ENCODE results near the gene TAP1.

TAP1 gene

GRCh38 chr6:32830017-32830416, 23.5 kb downstream of the TAP1 start:
- Histone ChIP-seq H3K27ac (ENCODE audit: extremely low read depth, low read depth, low read length) (no peak overlapping the region), H3K9me3 (ENCODE audit: control insufficient read depth, insufficient read depth, low read depth, low read length) (no peaks in the 10 kb centered on the region), H3K4me1 (ENCODE audit: control insufficient read depth, insufficient read depth, low read length) (no peaks in the 10 kb centered on the region), H3K36me3 (ENCODE audit: control insufficient read depth in 2 of 2, insufficient read depth in 1 of 2, low read length in 2 of 2) (peaks cover 3 to 56% of the 10 kb centered on the region in 2 experiments; a peak in 2 of 3 replicates), H3K4me3 (ENCODE audit: low read depth, low read length) (no peak overlapping the region)
- POLR2A ChIA-PET: no interaction called here
- TF ChIP-seq ZFP69B (tag by site-specific recombination; IDR thresholded peaks at IDR 0.05) (no peak), ZIC2 (tag by site-specific recombination; IDR thresholded peaks at IDR 0.05) (no peak), ZNF555 (tag by site-specific recombination; conservative IDR thresholded peaks at IDR 0.05) (no peak), ZNF23 (tag by site-specific recombination; IDR thresholded peaks at IDR 0.05; ENCODE audit: borderline replicate concordance) (no peak), ZNF2 (tag by site-specific recombination; IDR thresholded peaks at IDR 0.05) (no peak), ZNF335 (tag by site-specific recombination; conservative IDR thresholded peaks at IDR 0.05) (no peak), YY1 (tag by site-specific recombination; IDR thresholded peaks at IDR 0.05) (no peak), ZBTB7A (tag by site-specific recombination; IDR thresholded peaks at IDR 0.05; ENCODE audit: low read depth) (no peak), ZBTB20 (tag by site-specific recombination; IDR thresholded peaks at IDR 0.05) (no peak), TCF7L2 (IDR thresholded peaks at IDR 0.05; ENCODE audit: borderline replicate concordance, low read depth, low read length) (no peak), GLIS2 (tag by site-specific recombination; IDR thresholded peaks at IDR 0.05) (no peak), KLF1 (tag by site-specific recombination; IDR thresholded peaks at IDR 0.05) (no peak), ZNF354C (tag by site-specific recombination; IDR thresholded peaks at IDR 0.05; ENCODE audit: borderline replicate concordance, low read depth) (no peak), ZNF670 (tag by site-specific recombination; IDR thresholded peaks at IDR 0.05; ENCODE audit: low read depth) (no peak)
- CTCF ChIA-PET: interaction anchor here (1.1 to 6.9 kb wide), 2 partner anchors 8 to 39 kb away, joined by 6 to 116 read pairs; partner anchors contain the start of gene TAP2

- peaks cover 3 to 51% of the 10 kb centered on the region in 2 experiments; a peak in 2 of 3 replicates for H3K36me3 ChIP-seq (ENCODE audit: control insufficient read depth in 2 of 2, insufficient read depth in 1 of 2, low read length in 2 of 2)
- ChIA-PET POLR2A (no interaction called here), CTCF (interaction anchor here (0.8 to 6.9 kb wide), 3 partner anchors 9 to 40 kb away, joined by 4 to 116 read pairs (median 6); partner anchors contain the start of gene TAP2)
Measured at GRCh38 chr6:32829495-32829894, 24.0 kb downstream of the TAP1 start.

DNA sequence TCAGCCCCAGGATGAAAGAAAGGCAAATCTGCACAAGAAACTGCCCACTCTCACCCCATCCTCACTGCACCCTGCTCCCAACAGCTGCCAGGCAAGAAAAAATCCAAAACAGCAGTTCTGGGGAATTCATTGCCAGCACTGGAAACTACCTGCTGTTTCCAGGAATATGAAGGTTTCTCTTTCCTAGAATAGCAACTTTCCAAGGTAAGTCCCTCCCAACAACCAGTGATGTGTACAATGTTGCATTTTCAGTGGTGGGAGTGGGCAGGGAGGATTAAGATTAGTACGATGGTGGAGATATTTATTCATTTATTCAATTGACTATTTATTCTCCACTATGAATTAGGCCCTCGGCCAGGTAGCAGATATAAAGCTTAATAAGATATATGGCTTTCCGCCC, 26.5 kb downstream of the TAP1 start:
- Histone ChIP-seq H3K9me3 (ENCODE audit: control insufficient read depth, insufficient read depth, low read depth, low read length) (no peaks in the 10 kb centered on the region), H3K4me1 (ENCODE audit: control insufficient read depth, insufficient read depth, low read length) (no peaks in the 10 kb centered on the region), H3K36me3 (ENCODE audit: control insufficient read depth in 2 of 2, insufficient read depth in 1 of 2, low read length in 2 of 2) (peaks cover 3 to 40% of the 10 kb centered on the region in 2 experiments; a peak in 2 of 3 replicates), H3K27ac (ENCODE audit: extremely low read depth, low read depth, low read length) (no peak overlapping the region), H3K4me3 (ENCODE audit: low read depth, low read length) (no peak overlapping the region)
- no peak for TF ChIP-seq SP3 (tag by site-specific recombination; IDR thresholded peaks at IDR 0.05)
- no peak for TF ChIP-seq ZNF488 (tag by site-specific recombination; IDR thresholded peaks at IDR 0.05)
- CTCF ChIA-PET: interaction anchor here (0.6 to 9.2 kb wide), 11 partner anchors 13 to 195 kb away, joined by 3 to 116 read pairs (median 8); partner anchors contain the start of genes HLA-DMA and TAP2
- POLR2A ChIA-PET: interaction anchor here (1.9 kb wide), 1 partner anchor 12 kb away, joined by 13 read pairs; the partner anchor contains the start of gene TAP2

More at GRCh38 chr6:32829495-32829894, 24.0 kb downstream of the TAP1 start:
- no peak overlapping the region for H3K27ac ChIP-seq (ENCODE audit: extremely low read depth, low read depth, low read length)
- no peak for TF ChIP-seq ZNF610 (tag by site-specific recombination; IDR thresholded peaks at IDR 0.05; ENCODE audit: borderline replicate concordance)
- peak; percentile 40; the same call in 1 of the 2 replicates for TF ChIP-seq KLF1 (tag by site-specific recombination; IDR thresholded peaks at IDR 0.05)
- H3K9me3 ChIP-seq (ENCODE audit: control insufficient read depth, insufficient read depth, low read depth, low read length): no peaks in the 10 kb centered on the region
- no peak overlapping the region for H3K4me3 ChIP-seq (ENCODE audit: low read depth, low read length)
- H3K4me1 ChIP-seq (ENCODE audit: control insufficient read depth, insufficient read depth, low read length): no peaks in the 10 kb centered on the region

- Histone ChIP-seq H3K4me3 (ENCODE audit: low read depth, low read length) (no peak overlapping the region), H3K36me3 (ENCODE audit: control insufficient read depth in 2 of 2, insufficient read depth in 1 of 2, low read length in 2 of 2) (peaks cover 0 to 31% of the 10 kb centered on the region in 2 experiments; a peak in 1 of 3 replicates), H3K9me3 (ENCODE audit: control insufficient read depth, insufficient read depth, low read depth, low read length) (no peaks in the 10 kb centered on the region), H3K4me1 (ENCODE audit: control insufficient read depth, insufficient read depth, low read length) (no peaks in the 10 kb centered on the region), H3K27ac (ENCODE audit: extremely low read depth, low read depth, low read length) (no peak overlapping the region)
- ChIA-PET CTCF (interaction anchor here (0.5 to 9.2 kb wide), 18 partner anchors 14 to 158 kb away, joined by 3 to 116 read pairs (median 4); partner anchors contain the start of genes HLA-DMA and TAP2), POLR2A (interaction anchor here (1.2 to 1.9 kb wide), 2 partner anchors 13 to 27 kb away, joined by 3 to 13 read pairs; partner anchors contain the start of genes PSMB9, TAP1 and TAP2)
- TF ChIP-seq MEIS1 (CRISPR knock-in tag; IDR thresholded peaks at IDR 0.05; ENCODE audit: borderline replicate concordance) (no peak), ZFP37 (tag by site-specific recombination; IDR thresholded peaks at IDR 0.05) (no peak), ZNF324 (tag by site-specific recombination; IDR thresholded peaks at IDR 0.05) (no peak), ZNF341 (tag by site-specific recombination; IDR thresholded peaks at IDR 0.05; ENCODE audit: low read depth) (no peak), ZNF555 (tag by site-specific recombination; conservative IDR thresholded peaks at IDR 0.05) (no peak)
- TF ChIP-seq, protein P1, sequence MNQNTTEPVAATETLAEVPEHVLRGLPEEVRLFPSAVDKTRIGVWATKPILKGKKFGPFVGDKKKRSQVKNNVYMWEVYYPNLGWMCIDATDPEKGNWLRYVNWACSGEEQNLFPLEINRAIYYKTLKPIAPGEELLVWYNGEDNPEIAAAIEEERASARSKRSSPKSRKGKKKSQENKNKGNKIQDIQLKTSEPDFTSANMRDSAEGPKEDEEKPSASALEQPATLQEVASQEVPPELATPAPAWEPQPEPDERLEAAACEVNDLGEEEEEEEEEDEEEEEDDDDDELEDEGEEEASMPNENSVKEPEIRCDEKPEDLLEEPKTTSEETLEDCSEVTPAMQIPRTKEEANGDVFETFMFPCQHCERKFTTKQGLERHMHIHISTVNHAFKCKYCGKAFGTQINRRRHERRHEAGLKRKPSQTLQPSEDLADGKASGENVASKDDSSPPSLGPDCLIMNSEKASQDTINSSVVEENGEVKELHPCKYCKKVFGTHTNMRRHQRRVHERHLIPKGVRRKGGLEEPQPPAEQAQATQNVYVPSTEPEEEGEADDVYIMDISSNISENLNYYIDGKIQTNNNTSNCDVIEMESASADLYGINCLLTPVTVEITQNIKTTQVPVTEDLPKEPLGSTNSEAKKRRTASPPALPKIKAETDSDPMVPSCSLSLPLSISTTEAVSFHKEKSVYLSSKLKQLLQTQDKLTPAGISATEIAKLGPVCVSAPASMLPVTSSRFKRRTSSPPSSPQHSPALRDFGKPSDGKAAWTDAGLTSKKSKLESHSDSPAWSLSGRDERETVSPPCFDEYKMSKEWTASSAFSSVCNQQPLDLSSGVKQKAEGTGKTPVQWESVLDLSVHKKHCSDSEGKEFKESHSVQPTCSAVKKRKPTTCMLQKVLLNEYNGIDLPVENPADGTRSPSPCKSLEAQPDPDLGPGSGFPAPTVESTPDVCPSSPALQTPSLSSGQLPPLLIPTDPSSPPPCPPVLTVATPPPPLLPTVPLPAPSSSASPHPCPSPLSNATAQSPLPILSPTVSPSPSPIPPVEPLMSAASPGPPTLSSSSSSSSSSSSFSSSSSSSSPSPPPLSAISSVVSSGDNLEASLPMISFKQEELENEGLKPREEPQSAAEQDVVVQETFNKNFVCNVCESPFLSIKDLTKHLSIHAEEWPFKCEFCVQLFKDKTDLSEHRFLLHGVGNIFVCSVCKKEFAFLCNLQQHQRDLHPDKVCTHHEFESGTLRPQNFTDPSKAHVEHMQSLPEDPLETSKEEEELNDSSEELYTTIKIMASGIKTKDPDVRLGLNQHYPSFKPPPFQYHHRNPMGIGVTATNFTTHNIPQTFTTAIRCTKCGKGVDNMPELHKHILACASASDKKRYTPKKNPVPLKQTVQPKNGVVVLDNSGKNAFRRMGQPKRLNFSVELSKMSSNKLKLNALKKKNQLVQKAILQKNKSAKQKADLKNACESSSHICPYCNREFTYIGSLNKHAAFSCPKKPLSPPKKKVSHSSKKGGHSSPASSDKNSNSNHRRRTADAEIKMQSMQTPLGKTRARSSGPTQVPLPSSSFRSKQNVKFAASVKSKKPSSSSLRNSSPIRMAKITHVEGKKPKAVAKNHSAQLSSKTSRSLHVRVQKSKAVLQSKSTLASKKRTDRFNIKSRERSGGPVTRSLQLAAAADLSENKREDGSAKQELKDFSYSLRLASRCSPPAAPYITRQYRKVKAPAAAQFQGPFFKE (tag by site-specific recombination; IDR thresholded peaks at IDR 0.05; ENCODE audit: borderline replicate concordance): no peak
Measured at GRCh38 chr6:32825966-32826365, 27.5 kb downstream of the TAP1 start.
